ENCODE data around the gene MC3R. TPM values are rescaled to one million over a fixed set of nuclear protein-coding genes. Genes with fewer than 3 reads are reported as not detected.
"Not testable (repeated sequence)": the region's sequence is repeated elsewhere in the genome, so short reads cannot be mapped to it uniquely, and the experiment has no call there.

Gene MC3R
- not detected for polyA plus RNA-seq (ENCODE audit: insufficient read length in 10 of 10)
- long read RNA-seq, donor 1 = 0 reads
- long read RNA-seq, donor 2 = 0 reads
- long read RNA-seq, donor 3 = 0 reads
- long read RNA-seq, donor 4 = 0 reads
- long read RNA-seq, donor 5 = 0 reads
- long read RNA-seq, donor 6 = 0 reads
- long read RNA-seq, donor 7 = 0 reads
- long read RNA-seq, donor 8 = 0 reads
- long read RNA-seq, donor 9 = 0 reads

GRCh38 chr20:56247954-56248782 is at the start of gene MC3R:
TSS of gene MC3R (plus strand) at chr20:56248732. CDS start at chr20:56248844, 112 bp downstream.
- peak; percentile 7 to 46 (median 32) for DNase-seq

DNA sequence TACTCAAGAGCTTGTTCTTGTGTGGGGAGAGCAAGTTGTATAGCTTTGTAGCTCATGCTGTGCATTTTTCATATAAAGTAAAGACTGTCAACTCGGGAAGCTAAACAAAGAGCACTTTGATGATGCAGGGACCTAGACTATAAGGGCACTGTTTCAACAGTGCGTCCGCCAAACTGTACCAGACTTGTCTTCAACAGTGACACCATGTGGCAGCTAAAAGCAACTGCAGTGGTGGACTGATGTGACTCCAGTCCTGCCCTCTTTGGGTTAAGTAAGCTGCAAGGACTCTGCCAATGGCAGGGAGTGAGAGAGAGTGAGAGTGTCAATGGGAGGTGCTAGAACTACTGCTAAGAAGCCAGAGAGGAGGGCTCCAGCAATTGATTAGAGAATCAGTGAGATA is 48.1 kb upstream of the MC3R start:
- no peak for DNase-seq

DNA sequence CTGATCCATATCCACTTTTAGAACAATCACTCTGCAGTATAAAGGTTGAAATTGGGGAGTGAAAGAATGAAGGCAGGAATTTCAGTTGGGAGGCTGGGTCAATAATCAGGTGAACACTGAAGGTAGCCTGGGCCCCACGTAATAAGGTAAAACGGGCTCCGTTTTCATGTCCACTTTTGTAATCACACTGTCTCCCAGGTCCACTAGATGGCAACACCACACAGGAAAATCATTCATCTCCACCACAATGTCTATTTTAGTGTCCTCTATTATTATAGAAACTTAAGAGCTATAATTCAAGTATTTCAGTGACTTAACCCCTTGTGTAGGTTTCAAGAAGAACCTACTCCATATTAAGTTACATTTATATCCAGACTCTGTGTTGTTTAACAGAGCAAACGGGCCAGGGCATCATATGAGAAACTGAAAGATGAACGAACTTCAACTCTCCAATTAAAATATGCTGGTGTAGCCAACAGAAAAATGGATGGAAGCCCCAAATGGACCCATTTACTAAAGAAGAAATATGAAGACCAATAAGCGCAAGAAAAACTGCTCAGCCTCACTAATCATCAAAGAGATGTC is 45.9 kb upstream of the MC3R start:
- peak in 1 of 3 donors; percentile 11 for DNase-seq

DNA sequence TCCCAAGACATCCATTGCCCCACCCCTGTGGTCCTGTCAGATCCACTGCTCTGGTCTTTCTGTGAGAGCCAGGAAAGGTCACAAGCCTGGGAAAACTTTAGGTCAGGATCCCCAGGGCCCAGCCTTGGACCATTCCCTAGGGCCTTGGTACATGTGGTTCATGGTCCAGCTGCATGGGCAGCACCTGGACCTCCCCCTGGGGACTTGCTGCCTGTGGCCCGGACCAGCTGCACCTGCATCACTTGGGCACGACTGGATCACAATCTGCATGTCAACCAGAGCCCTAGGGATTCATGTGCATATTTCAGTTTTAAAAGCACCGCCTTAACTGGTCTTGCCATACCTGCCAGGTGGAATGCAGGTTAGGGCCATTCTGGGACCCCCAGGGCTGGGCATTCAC is 44.3 kb upstream of the MC3R start:
- DNase-seq = no peak

DNA sequence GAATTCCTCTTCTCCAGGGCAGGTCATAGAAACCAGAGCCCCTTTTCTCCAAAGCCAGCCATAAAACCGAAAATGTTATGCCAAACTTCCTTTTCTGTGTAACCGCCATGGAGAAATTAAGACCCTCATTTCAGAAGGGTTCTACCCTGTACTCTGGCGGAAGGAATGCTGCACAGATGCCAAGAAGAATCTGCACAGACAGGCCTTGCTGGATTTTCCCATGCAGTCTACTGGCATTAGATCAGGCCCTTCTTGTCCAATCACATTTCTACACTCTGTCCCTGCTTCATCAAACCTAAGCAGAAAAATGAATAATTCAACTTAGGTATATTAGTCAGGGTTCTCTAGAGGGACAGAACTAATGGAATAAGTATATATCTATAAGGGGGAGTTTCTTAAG is 43.2 kb upstream of the MC3R start:
- no peak for DNase-seq

DNA sequence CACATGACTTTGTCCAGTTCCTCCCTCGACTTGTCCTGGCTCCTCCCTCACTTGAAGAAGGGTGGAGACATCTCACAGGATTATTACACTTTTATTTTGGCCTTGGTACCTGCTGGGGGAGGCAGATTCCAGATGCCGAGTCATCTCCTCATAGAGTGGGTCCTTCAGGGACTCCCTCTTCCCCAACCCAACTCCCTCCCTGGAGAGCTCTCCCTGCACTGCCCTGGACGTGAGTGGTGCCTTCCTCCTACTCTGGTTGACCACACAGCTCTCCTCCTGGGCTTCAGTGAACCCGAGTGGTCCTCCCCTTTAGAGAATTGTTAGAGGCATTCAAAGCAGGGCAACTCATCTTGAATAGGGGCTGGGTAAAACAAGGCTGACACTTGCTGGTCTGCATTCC is 40.9 kb upstream of the MC3R start:
- no peak for DNase-seq

- DNase-seq = no peak
Observed at GRCh38 chr20:56208121-56208520, 40.4 kb upstream of the MC3R start.

- no peak for DNase-seq
Observed at GRCh38 chr20:56211051-56211450, 37.5 kb upstream of the MC3R start.

DNA sequence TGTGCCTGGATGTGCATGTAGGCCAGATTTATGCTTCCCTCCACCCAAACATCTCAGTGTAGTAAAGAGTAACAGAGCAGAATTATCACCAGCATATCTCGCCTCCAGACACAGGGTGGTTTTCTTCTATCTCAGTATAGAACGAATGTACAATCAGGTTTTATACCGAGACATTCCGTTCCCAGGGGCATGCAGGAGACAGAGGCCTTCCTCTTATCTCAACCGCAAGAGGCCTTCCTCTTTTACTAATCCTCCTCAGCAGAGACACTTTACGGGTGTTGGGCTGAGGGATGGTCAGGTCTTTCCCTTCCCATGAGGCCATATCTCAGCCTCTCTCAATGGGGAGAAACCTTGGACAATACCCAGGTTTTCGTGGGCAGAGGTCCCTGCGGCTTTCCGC is 36.4 kb upstream of the MC3R start:
- DNase-seq = no peak

- DNase-seq = no peak
Observed at GRCh38 chr20:56213321-56213720, 35.2 kb upstream of the MC3R start.

DNA sequence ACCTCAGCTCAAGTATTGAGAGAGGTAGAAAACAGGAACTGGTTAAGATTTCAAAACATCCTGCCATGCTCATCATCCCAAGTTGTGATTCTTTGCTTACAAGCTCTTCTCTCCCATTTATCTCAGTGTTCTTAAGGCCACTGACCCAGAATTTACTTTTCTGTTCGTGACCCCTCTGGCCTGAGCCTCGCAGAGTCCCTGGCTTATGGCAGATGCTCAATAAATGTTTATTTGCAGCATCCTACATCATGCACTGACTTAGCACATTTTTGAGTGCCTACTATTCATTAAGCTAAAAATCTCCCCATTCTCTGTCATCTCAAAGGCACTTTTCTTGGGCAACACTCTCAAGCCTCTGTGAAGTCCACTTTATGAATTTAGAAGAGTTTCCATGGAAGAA is 33.4 kb upstream of the MC3R start:
- no peak for DNase-seq

DNA sequence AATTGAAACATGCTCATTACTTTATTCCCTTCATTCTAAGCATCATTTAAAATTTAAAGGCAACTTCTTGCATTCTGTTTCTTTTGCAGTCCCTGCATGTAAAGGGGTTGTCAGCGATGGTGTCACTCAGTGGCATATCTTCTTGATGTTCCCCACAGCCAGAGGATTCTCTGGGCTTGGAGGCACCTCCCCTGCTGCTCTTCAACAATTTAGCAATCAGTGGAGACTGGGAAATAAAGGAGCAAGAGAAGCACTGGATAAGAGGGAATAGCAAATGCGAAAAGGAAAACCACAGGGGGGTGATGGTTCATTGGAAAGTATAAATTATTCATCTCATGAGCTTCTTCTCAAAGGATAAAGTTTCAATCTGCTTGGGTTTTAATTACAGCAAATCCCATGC is 30.7 kb upstream of the MC3R start:
- no peak for DNase-seq

DNA sequence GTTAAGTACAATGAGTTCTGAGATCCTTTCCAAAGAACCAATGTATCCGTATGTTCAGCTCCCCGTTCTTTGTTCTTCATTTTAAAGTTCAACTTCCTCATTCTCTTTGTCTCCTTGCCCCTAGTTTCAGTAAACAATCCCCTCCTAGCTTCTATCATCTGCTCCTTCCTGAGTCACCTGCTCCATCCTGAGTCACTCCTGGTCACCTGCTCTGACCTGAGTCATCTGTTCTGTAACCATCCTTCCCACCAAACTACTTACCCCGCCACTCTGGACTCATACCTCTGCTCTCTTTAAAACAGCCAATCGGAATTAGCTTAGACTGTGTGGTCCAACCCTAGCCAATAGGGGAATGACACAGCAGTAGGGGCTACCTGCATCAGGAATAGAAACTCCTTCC is 27.3 kb upstream of the MC3R start:
- not testable (repeated sequence) for DNase-seq

GRCh38 chr20:56222201-56222600 is 26.3 kb upstream of the MC3R start:
- no peak for DNase-seq

GRCh38 chr20:56222945-56223344 is 25.6 kb upstream of the MC3R start:
- DNase-seq = no peak

DNA sequence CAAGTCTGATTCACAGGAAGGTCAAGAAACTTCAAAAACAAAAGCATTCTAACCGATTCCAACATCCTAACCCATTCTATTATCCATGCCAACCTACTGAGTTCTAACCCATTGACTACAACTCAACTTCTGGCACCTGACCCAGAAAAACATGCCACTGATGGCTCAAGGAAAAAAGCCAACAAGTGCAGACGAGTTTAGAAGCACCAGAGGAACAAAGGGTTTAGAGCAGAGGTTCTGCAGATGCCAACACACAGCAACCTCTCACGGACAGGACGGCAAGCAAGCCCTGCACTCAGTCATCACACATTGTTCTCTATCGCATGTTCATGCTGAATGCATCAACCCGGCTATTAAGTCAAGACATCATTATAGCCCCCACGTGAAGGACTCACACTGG is 25.2 kb upstream of the MC3R start:
- DNase-seq = no peak

- no peak for DNase-seq
Observed at GRCh38 chr20:56228021-56228420, 20.5 kb upstream of the MC3R start.

GRCh38 chr20:56229812-56230211 is 18.7 kb upstream of the MC3R start:
- DNase-seq = no peak

DNA sequence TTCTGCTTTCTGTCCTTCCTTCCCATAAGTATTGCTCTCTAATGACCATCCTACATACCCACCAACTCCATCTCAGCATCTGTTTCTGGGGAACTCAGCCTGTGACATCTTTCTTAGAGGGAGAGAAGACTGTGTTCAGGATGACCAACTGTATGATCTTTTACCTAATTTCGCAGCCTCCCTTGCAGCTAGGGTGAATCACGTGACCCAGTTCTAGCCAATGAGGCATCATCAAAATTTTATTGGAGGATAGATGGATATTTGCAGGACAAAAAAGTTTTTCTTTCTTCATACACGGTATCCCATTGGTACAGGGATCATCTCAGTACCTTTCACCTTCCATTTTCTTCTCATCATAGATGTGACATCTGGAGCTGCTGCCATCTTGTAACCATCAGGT is 14.4 kb upstream of the MC3R start:
- DNase-seq = no peak

GRCh38 chr20:56237335-56237734 is 11.2 kb upstream of the MC3R start:
- no peak for DNase-seq

GRCh38 chr20:56244259-56244658 is 4.3 kb upstream of the MC3R start:
- no peak for DNase-seq

- DNase-seq = no peak
Observed at GRCh38 chr20:56245761-56246160, 2.8 kb upstream of the MC3R start.

GRCh38 chr20:56249244-56249955 is 868 bp downstream of the MC3R start:
- DNase-seq = peak in 2 of 3 donors; percentile 2 to 5
